AG10803 (cell line): Measurements from ENCODE around the gene NPY1R.

ENCODE experiments used
- DNase-seq: peaks from one replicate; pipeline ENCODE4 v3.0.0; 2010; ENCODE audit warnings: low read depth
- H3K4me3 ChIP-seq: 2 replicates; pipeline ENCODE4 v1.5.1; 2011; ENCODE audit warnings: mild to moderate bottlenecking, low read length, control low read depth
- CTCF ChIP-seq: conservative IDR thresholded peaks from 2 replicates; pipeline ENCODE4 v1.5.1; 2011; ENCODE audit warnings: mild to moderate bottlenecking, low read length, control low read depth, inconsistent platforms

The NPY1R gene

DNA sequence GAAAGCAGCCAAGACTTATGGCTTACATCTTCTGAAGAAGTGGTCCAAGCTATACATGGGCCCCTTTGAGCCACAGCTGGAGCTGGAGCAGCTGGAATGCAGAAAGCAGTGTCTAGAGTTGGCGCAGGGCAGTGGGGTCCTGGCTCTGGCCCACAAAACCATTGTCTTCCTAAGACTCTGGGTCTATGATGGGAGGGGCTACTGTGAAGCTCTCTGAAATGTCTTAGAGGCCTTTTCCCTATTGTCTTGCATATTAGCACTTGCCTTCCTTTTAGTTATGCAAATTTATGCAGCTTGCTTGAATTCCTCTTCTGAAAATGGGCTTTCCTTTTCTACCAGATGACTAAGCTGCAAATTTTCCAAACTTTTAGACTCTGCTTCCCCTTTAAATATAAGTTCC is 15.3 kb downstream of the NPY1R start:
- no peak for TF ChIP-seq CTCF
- DNase-seq: no peak
- H3K4me3 ChIP-seq: no peak overlapping the region

GRCh38 chr4:163309466-163309865 is 22.9 kb downstream of the NPY1R start:
- no peak for DNase-seq
- TF ChIP-seq CTCF: no peak

DNA sequence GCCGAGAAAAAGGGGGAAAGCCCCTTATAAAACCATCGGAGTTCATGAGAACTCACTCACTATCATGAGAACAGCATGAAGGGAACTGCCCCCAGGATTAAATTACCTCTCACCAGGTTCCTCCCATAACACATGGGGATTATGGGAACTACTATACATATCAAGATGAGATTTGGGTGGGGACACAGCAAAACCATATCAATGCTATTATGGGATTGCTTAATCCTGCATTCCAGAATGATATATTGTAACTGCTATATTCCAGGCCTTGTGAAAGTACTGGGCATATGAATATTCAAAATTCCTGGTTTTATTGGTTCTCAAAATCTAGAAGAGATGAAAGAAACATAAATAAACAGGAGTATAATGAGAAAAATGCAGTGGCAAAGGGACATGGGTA is 29.3 kb downstream of the NPY1R start:
- TF ChIP-seq CTCF: no peak
- DNase-seq: no peak
- H3K4me3 ChIP-seq: no peak overlapping the region

More at GRCh38 chr4:163309466-163309865, 22.9 kb downstream of the NPY1R start:
- no peak overlapping the region for H3K4me3 ChIP-seq

- no peak for TF ChIP-seq CTCF
- DNase-seq: no peak
- no peak overlapping the region for H3K4me3 ChIP-seq
Measured at GRCh38 chr4:163300445-163300844, 32.0 kb downstream of the NPY1R start.

DNA sequence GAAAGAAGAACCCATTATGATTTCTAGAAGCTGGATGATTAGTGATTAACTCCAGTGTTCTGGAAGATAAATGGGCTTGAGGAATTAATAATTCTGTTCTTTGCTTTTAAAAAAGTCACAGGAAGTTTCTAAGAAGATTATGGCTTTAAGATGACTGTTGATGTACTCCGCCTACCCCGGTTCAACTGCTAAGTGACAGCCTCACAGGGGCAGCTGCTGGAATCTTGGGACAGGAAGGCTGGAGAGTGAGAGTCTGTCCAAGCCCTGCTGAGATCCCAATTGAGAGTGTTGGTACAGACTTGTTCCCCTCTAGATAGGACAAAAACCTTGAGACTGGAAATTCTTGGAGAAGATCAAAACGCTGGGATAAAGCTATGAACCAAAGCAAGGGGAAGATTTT is 37.3 kb downstream of the NPY1R start:
- H3K4me3 ChIP-seq: no peak overlapping the region
- DNase-seq: no peak
- TF ChIP-seq CTCF: no peak

DNA sequence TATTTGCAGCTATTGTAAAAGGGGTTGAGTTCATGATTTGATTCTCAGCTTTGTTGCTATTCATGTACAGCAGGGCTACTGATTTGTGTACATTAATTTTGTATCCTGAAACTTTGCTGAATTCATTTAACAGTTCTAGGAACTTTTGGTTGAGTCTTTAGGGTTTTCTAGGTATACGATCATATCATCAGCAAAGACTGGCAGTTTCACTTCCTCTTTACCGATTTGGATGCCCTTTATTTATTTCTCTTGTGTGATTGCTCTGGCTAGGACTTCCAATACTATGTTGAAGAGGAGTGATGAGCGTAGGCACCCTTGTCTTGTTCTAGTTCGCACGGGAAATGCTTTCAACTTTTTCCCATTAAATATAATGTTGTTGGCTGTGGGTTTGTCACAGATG is 48.1 kb downstream of the NPY1R start:
- no peak overlapping the region for H3K4me3 ChIP-seq

More for the DNA sequence above, 48.1 kb downstream of the NPY1R start:
- TF ChIP-seq CTCF: no peak
- no peak for DNase-seq
